Measurements from ENCODE around the gene MT1G. TPM values are rescaled to one million over a fixed set of nuclear protein-coding genes. Genes with fewer than 3 reads are reported as not detected.

The MT1G gene
- total and polyA plus RNA-seq, 4 donors: 5.3 to 118 (median 31.5) TPM

DNA sequence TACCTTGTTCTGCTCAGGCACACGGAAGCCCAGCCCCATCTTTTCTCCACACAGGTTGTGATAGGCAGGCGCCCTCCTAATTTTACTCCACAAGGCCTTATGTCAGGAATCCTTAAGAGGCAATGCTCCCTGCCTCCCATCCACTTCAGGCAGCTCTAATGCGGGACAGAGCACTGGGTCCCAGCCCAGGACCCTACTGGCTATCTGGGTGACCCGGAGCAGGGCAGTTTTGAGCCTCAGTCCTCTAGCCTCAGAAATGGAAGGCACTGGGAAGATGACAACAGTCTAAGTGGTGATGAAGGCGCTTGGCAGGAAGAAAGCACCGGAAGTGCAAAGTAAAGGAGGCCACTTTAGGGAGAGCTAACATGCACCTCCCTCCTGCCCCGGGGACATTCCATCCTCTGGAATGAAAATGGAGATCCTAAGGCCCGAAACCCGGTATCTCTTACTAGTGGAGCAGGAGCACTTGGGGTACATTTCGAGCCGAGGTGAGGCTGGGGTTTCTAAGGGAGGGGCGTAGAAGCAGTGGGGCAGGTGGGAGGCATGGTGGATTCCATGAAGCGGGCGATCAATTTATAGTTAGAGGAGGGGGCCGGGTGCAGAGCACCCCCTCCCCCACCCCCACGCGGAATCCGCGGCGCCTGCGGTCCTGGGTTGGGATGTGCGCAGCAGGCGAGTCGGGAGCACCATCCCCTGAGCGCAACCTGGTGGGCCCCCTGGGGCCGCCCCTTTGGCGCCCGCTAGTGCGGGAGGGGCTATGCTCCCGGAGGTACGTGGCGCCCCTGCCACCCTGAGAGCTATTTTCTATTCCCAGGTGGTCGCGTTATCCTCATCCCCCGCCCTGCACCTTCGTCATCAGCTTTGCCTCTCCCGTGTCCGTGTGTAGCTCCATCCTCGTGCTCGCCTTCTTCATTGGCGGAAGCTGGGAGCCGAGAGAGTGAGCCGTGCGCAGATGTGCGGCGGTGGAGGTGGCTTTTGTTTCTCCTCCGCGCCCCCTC is 5.2 kb downstream of the MT1G start:
- Histone ChIP-seq H3K36me3 (ENCODE audit: control insufficient read depth in 1 of 2, insufficient read depth in 2 of 2, low read length in 1 of 2) (no peaks in the 10 kb centered on the region), H3K27me3 (ENCODE audit: control insufficient read depth in 1 of 2, insufficient read depth in 2 of 2, low read length in 1 of 2) (no peaks in the 10 kb centered on the region), H3K27ac (ENCODE audit: low read depth in 1 of 2, low read length in 2 of 2) (no peak overlapping the region), H3K4me1 (ENCODE audit: control insufficient read depth in 1 of 2, insufficient read depth in 2 of 2, low read length in 2 of 2) (no peaks in the 10 kb centered on the region), H3K4me3 (ENCODE audit: low read length in 2 of 2) (no peak overlapping the region), H3K9me3 (ENCODE audit: control insufficient read depth, low read length) (no peaks in the 10 kb centered on the region)
- 17 to 18% methylated on average over 36 to 48 of the region's 48 CpGs for WGBS, 2 donors
- DNase-seq: no peak
- intact Hi-C loops (cut with DNase I): no loop called here
- ATAC-seq (ENCODE audit: low FRiP score): no peak

DNA sequence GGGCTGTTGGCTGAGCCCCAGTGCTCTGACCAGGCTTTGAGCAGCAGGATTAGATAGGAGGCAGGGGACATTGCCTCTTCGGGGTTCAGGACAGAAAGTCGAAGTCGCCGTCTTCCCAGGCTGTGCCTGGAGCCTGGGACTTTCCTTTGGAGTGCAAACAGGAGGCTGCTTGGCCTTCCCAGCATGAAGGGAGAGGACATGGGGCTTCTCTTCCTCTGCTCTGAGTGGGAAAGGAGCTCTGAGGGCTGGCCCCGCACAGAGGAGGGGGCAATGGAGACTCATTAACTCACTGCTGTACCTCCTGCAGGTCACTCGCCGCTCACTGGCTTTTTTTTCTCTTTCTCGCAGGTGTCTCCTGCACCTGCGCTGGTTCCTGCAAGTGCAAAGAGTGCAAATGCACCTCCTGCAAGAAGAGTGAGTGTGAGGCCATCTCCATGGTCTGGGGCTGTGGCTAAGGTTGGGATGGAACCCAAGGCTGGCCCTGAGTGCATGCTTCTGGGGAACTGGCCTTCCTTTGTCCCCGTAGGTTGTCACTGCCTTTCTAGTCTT is 9.5 kb downstream of the MT1G start:
- no peaks in the 10 kb centered on the region for H3K27me3 ChIP-seq (ENCODE audit: control insufficient read depth in 1 of 2, insufficient read depth in 2 of 2, low read length in 1 of 2)

DNA sequence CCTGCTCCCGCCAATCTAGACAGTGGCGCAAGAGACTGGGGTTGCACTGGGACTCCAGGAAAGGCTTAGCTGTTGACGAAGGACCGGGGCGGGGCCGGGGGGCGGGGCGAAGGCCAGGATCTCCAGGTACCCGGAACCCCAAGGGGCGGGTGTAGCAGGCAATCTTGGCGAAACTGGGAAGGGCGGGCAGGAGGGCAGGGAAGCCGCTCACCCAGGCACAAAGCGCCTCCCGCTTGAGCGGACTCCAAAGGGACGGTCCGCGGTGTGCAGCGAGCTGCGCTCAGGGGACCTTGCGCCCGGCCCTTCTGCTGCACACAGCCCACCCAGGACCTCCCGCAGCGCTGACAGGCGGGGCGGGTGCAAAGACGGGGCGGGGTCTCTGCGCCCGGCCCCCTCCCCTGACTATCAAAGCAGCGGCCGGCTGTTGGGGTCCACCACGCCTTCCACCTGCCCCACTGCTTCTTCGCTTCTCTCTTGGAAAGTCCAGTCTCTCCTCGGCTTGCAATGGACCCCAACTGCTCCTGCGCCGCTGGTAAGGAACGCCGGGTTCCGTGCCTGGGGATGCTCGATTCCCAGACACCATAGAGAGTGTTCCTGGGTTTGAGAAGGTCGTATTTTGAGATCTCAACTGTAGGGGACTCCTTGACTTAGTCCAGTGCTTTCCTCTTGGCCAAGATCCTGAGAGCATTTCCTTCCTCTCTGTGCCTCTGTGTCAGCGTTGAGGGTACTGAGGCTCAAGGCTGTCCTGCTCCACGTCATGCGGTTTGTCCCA is 10.1 kb downstream of the MT1G start, which contains the start of gene MT1F:
Gene MT1F (plus strand): TSS at position 405 of the 772 bp plus-strand sequence. CDS start 100 bp downstream, at position 505.
- H3K27ac ChIP-seq (ENCODE audit: low read depth in 1 of 2, low read length in 2 of 2): no peak within 1 kb of the TSS
- intact Hi-C loops (cut with DNase I): no loop called here
- no peaks in the 10 kb centered on the region for H3K9me3 ChIP-seq (ENCODE audit: control insufficient read depth, low read length)
- peak; percentile 85 to 89 for DNase-seq
- WGBS, 2 donors: 1 to 2% methylated on average over 44 to 46 of the region's 46 CpGs
- H3K4me1 ChIP-seq (ENCODE audit: control insufficient read depth in 1 of 2, insufficient read depth in 2 of 2, low read length in 2 of 2): no peaks in the 10 kb centered on the region
- peak; percentile 86 for ATAC-seq (ENCODE audit: low FRiP score)
- no peaks in the 10 kb centered on the region for H3K36me3 ChIP-seq (ENCODE audit: control insufficient read depth in 1 of 2, insufficient read depth in 2 of 2, low read length in 1 of 2)
- peak within 1 kb of the TSS; percentile 27 to 29 for H3K4me3 ChIP-seq (ENCODE audit: low read length in 2 of 2)
- no peaks in the 10 kb centered on the region for H3K27me3 ChIP-seq (ENCODE audit: control insufficient read depth in 1 of 2, insufficient read depth in 2 of 2, low read length in 1 of 2)

More for the DNA sequence above, 9.5 kb downstream of the MT1G start:
- Histone ChIP-seq H3K36me3 (ENCODE audit: control insufficient read depth in 1 of 2, insufficient read depth in 2 of 2, low read length in 1 of 2) (no peaks in the 10 kb centered on the region), H3K4me3 (ENCODE audit: low read length in 2 of 2) (no peak overlapping the region), H3K9me3 (ENCODE audit: control insufficient read depth, low read length) (no peaks in the 10 kb centered on the region), H3K27ac (ENCODE audit: low read depth in 1 of 2, low read length in 2 of 2) (no peak overlapping the region), H3K4me1 (ENCODE audit: control insufficient read depth in 1 of 2, insufficient read depth in 2 of 2, low read length in 2 of 2) (no peaks in the 10 kb centered on the region)
- intact Hi-C loops (cut with DNase I): no loop called here
- DNase-seq (peak in 1 of 2 donors; percentile 84), ATAC-seq (ENCODE audit: low FRiP score) (no peak)
- WGBS, 2 donors: 43 to 45% methylated on average over 10 of the region's 10 CpGs

DNA sequence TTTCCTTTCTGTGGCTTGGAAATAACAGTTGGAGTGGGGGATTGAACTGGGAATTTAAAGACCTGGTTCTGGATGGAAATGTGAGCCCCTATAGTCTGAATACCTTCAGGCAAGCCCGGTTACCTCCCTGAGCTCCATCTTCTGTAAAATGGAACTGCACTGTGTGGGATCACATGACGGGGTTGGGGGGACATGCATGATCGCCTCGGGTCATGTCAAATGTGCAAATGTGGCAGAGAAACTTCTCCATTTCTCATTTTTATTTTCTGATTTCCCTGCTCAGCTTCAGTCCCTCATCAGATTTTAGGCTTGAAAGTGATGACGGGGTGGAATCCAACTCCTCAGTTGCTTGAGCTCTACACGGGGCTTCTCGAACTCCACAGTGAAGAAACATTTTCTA is 14.6 kb downstream of the MT1G start:
- WGBS, 2 donors: 81 to 88% methylated on average over 7 of the region's 7 CpGs

DNA sequence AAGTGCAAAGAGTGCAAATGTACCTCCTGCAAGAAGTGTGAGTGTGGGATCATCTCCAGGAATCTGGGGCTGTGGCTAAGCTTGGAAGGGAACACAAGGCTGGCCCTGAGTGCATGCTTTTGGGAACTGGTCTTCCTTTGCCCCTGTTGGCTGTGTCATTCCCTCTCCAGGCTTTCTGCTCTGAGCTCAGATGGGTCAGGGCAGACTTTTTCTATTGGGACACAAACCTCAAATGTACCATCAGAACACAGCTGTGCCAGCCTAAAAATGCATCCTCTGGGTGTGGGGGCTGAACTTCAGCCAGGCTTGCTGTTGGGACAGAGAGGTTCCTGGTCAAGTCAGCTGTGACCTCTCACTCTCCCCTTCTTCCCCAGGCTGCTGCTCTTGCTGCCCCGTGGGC is 15.3 kb downstream of the MT1G start:
- no peaks in the 10 kb centered on the region for H3K36me3 ChIP-seq (ENCODE audit: control insufficient read depth in 1 of 2, insufficient read depth in 2 of 2, low read length in 1 of 2)
- H3K4me3 ChIP-seq (ENCODE audit: low read length in 2 of 2): no peak overlapping the region
- intact Hi-C loops (cut with DNase I): no loop called here
- H3K4me1 ChIP-seq (ENCODE audit: control insufficient read depth in 1 of 2, insufficient read depth in 2 of 2, low read length in 2 of 2): no peaks in the 10 kb centered on the region
- ATAC-seq (ENCODE audit: low FRiP score) (no peak), DNase-seq (no peak)
- H3K27me3 ChIP-seq (ENCODE audit: control insufficient read depth in 1 of 2, insufficient read depth in 2 of 2, low read length in 1 of 2): no peaks in the 10 kb centered on the region
- H3K9me3 ChIP-seq (ENCODE audit: control insufficient read depth, low read length): no peaks in the 10 kb centered on the region
- 36 to 59% methylated on average over 1 of the region's 1 CpG for WGBS, 2 donors
- H3K27ac ChIP-seq (ENCODE audit: low read depth in 1 of 2, low read length in 2 of 2): no peak overlapping the region

More for the DNA sequence above, 14.6 kb downstream of the MT1G start:
- Histone ChIP-seq H3K4me1 (ENCODE audit: control insufficient read depth in 1 of 2, insufficient read depth in 2 of 2, low read length in 2 of 2) (no peaks in the 10 kb centered on the region), H3K27me3 (ENCODE audit: control insufficient read depth in 1 of 2, insufficient read depth in 2 of 2, low read length in 1 of 2) (no peaks in the 10 kb centered on the region), H3K9me3 (ENCODE audit: control insufficient read depth, low read length) (no peaks in the 10 kb centered on the region), H3K36me3 (ENCODE audit: control insufficient read depth in 1 of 2, insufficient read depth in 2 of 2, low read length in 1 of 2) (no peaks in the 10 kb centered on the region), H3K4me3 (ENCODE audit: low read length in 2 of 2) (no peak overlapping the region), H3K27ac (ENCODE audit: low read depth in 1 of 2, low read length in 2 of 2) (no peak overlapping the region)
- ATAC-seq (ENCODE audit: low FRiP score) (no peak), DNase-seq (no peak)
- intact Hi-C loops (cut with DNase I): no loop called here

DNA sequence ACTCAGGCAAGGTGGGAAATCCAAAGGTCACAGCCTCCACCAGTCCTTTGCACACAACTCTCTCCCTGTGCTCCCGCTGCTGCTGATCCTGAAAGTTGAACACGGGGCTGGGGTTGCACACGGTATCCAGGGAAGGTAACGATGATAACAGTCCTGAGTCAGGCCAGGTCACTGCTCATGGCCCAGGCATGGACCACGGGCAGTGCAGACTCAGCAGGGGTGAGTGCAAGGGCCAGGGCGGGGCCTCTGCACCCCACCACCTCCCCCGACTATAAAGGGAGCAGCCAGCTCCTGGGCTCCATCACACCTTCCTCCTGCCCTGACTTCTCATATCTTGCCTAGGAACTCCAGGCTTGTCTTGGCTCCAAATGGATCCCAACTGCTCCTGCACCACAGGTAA is 16.3 kb downstream of the MT1G start, which contains the start of gene MT1B:
Gene MT1B (plus strand): TSS at position 301 of the 400 bp plus-strand sequence. CDS start 68 bp downstream, at position 369.
- DNase-seq (no peak), ATAC-seq (ENCODE audit: low FRiP score) (peak; percentile 49)
- no peaks in the 10 kb centered on the region for H3K27me3 ChIP-seq (ENCODE audit: control insufficient read depth in 1 of 2, insufficient read depth in 2 of 2, low read length in 1 of 2)
- intact Hi-C loops (cut with DNase I): no loop called here
- H3K4me1 ChIP-seq (ENCODE audit: control insufficient read depth in 1 of 2, insufficient read depth in 2 of 2, low read length in 2 of 2): no peaks in the 10 kb centered on the region
- 74% methylated on average over 7 of the region's 7 CpGs for WGBS, 2 donors
- H3K27ac ChIP-seq (ENCODE audit: low read depth in 1 of 2, low read length in 2 of 2): no peak within 1 kb of the TSS
- H3K4me3 ChIP-seq (ENCODE audit: low read length in 2 of 2): no peak within 1 kb of the TSS
- no peaks in the 10 kb centered on the region for H3K36me3 ChIP-seq (ENCODE audit: control insufficient read depth in 1 of 2, insufficient read depth in 2 of 2, low read length in 1 of 2)
- no peaks in the 10 kb centered on the region for H3K9me3 ChIP-seq (ENCODE audit: control insufficient read depth, low read length)

DNA sequence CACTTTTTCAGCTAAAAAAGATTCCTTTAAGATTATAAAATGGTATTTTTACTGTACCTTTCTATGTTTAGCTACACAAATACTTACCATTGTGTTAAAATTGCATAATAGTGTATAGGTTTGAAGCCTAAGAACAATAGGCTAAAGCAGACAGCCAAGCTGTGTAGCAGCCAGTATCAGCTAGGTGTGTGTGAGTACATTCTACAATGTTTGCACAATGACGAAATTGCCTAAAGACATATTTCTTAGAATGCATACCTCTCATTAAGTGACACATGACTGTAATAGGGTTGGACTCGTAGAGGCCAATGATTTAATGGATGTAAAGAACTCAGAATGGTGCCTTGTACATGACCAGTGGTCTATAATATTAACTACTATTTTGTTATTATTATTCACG is 18.0 kb downstream of the MT1G start:
- ATAC-seq (ENCODE audit: low FRiP score) (no peak), DNase-seq (no peak)
- Histone ChIP-seq H3K4me3 (ENCODE audit: low read length in 2 of 2) (no peak overlapping the region), H3K27ac (ENCODE audit: low read depth in 1 of 2, low read length in 2 of 2) (no peak overlapping the region), H3K4me1 (ENCODE audit: control insufficient read depth in 1 of 2, insufficient read depth in 2 of 2, low read length in 2 of 2) (no peaks in the 10 kb centered on the region), H3K36me3 (ENCODE audit: control insufficient read depth in 1 of 2, insufficient read depth in 2 of 2, low read length in 1 of 2) (no peaks in the 10 kb centered on the region), H3K9me3 (ENCODE audit: control insufficient read depth, low read length) (no peaks in the 10 kb centered on the region), H3K27me3 (ENCODE audit: control insufficient read depth in 1 of 2, insufficient read depth in 2 of 2, low read length in 1 of 2) (no peaks in the 10 kb centered on the region)
- WGBS, 2 donors: 88% methylated on average over 3 of the region's 3 CpGs
- intact Hi-C loops (cut with DNase I): no loop called here

DNA sequence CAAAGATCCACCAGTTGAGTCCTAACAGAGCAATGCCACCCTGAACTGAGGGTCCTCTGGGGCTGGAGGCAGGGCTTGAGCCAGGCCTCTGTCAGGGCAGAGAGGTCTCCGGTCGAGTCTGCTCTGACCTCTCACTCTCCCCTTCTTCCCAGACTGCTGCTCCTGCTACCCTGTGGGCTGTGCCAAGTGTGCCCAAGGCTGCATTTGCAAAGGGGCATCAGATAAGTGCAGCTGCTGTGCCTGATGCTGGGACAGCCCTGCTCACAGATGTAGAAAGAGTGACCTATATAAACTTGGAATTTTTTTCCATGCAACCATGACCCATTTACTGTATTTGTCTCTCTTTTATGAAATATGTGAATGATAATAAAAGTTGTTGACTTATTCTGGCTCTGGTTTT is 18.6 kb downstream of the MT1G start:
- H3K27ac ChIP-seq (ENCODE audit: low read depth in 1 of 2, low read length in 2 of 2): no peak overlapping the region
- no peaks in the 10 kb centered on the region for H3K9me3 ChIP-seq (ENCODE audit: control insufficient read depth, low read length)
- intact Hi-C loops (cut with DNase I): no loop called here
- no peak overlapping the region for H3K4me3 ChIP-seq (ENCODE audit: low read length in 2 of 2)
- WGBS, 2 donors: 94 to 97% methylated on average over 2 of the region's 2 CpGs
- ATAC-seq (ENCODE audit: low FRiP score): no peak
- no peaks in the 10 kb centered on the region for H3K27me3 ChIP-seq (ENCODE audit: control insufficient read depth in 1 of 2, insufficient read depth in 2 of 2, low read length in 1 of 2)
- H3K4me1 ChIP-seq (ENCODE audit: control insufficient read depth in 1 of 2, insufficient read depth in 2 of 2, low read length in 2 of 2): no peaks in the 10 kb centered on the region
- no peaks in the 10 kb centered on the region for H3K36me3 ChIP-seq (ENCODE audit: control insufficient read depth in 1 of 2, insufficient read depth in 2 of 2, low read length in 1 of 2)
- no peak for DNase-seq

All from aorta (tissue), 5 donors.